ENCODE results near the gene UBE2M.
"Not testable (repeated sequence)": the region's sequence is repeated elsewhere in the genome, so short reads cannot be mapped to it uniquely, and the experiment has no call there.

Gene UBE2M

DNA sequence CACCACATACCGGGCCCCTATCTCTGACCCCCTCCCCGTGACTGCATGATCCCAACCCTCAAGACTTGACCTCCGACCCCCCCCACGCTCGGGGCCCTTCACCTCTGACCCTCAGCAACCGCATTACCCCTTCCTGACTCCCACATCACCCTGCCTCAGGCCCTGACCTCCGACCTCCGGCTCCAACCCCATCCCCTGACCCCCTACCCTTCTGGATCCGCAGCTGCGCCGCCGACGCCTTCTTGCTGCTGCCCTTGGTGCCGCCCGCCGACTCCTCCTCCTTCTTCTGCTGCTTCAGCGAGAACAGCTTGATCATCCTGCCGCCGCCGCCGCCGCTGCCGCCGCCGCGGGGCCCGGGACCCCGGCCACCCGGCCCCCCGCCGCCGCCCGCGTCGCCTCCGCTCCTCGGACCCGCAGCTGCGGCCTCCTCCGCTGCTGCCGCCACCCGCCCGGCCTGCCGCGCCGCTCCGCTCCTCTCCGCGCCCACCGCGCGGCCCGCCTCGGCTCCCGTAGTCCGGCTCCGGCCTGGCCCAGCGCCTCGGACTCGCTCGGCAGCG, at the start of gene UBE2M:
Gene UBE2M (minus strand): TSS at position 546 of the 557 bp plus-strand sequence. CDS start 230 bp downstream, at position 316.
- no peaks in the 10 kb centered on the region for H3K9me3 ChIP-seq (ENCODE audit: low read length)
- peaks cover 26% of the 10 kb centered on the region; the same call in 1 of the 2 replicates for H3K36me3 ChIP-seq (ENCODE audit: insufficient read depth, low read length)
- peaks cover 19% of the 10 kb centered on the region for H3K79me2 ChIP-seq (ENCODE audit: insufficient read depth, low read length)
- H2AFZ ChIP-seq (ENCODE audit: low read length): no peak within 1 kb of the TSS
- peaks cover 13% of the 10 kb centered on the region for H3F3A ChIP-seq (ENCODE audit: insufficient read depth, low read length)
- peak within 1 kb of the TSS; percentile 91 for H3K4me3 ChIP-seq (ENCODE audit: low read depth, low read length, poor library complexity, severe bottlenecking)
- peak within 1 kb of the TSS; percentile 99 for H3K27ac ChIP-seq (ENCODE audit: low read depth, low read length, poor library complexity, severe bottlenecking)
- peak within 1 kb of the TSS; percentile 99 for H3K9ac ChIP-seq (ENCODE audit: low read length)
- H3K27me3 ChIP-seq (ENCODE audit: insufficient read depth, low read length): no peaks in the 10 kb centered on the region
- H3K4me1 ChIP-seq (ENCODE audit: insufficient read depth, low read length, severe bottlenecking): peaks cover 73% of the 10 kb centered on the region
- no peaks in the 10 kb centered on the region for H3K9me2 ChIP-seq (ENCODE audit: low read depth, low read length)
- H4K20me1 ChIP-seq (ENCODE audit: insufficient read depth, low read length): no peaks in the 10 kb centered on the region
- peak within 1 kb of the TSS; percentile 96 for H3K4me2 ChIP-seq (ENCODE audit: low read length)
- TF ChIP-seq, protein P1, sequence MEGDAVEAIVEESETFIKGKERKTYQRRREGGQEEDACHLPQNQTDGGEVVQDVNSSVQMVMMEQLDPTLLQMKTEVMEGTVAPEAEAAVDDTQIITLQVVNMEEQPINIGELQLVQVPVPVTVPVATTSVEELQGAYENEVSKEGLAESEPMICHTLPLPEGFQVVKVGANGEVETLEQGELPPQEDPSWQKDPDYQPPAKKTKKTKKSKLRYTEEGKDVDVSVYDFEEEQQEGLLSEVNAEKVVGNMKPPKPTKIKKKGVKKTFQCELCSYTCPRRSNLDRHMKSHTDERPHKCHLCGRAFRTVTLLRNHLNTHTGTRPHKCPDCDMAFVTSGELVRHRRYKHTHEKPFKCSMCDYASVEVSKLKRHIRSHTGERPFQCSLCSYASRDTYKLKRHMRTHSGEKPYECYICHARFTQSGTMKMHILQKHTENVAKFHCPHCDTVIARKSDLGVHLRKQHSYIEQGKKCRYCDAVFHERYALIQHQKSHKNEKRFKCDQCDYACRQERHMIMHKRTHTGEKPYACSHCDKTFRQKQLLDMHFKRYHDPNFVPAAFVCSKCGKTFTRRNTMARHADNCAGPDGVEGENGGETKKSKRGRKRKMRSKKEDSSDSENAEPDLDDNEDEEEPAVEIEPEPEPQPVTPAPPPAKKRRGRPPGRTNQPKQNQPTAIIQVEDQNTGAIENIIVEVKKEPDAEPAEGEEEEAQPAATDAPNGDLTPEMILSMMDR (IDR thresholded peaks at IDR 0.05; ENCODE audit: low read length): no peak
- TF ChIP-seq EZH2 (IDR thresholded peaks at IDR 0.05; ENCODE audit: borderline replicate concordance, low read length): no peak

DNA sequence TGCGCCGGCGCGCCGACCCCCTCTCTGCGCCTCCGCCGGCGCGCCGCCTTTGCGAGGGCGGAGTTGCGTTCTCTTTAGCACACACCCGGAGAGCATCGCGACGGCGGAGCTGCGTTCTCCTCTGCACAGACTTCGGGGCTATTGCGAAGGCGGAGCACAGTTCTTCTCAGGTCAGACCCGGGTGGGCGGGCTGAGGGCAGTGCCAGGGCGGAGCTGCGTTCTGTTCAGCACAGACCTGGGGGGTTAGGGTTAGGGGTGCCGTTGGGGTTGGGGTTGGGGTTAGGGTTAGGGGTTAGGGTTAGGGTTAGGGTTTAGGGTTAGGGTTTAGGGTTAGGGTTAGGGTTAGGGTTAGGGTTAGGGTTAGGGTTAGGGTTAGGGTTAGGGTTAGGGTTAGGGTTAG, 48.8 kb upstream of the UBE2M start:
- not testable (repeated sequence) for H3K4me1 ChIP-seq (ENCODE audit: insufficient read depth, low read length, severe bottlenecking); H3K36me3 ChIP-seq (ENCODE audit: insufficient read depth, low read length); H3K27ac ChIP-seq (ENCODE audit: low read depth, low read length, poor library complexity, severe bottlenecking); H3K9me3 ChIP-seq (ENCODE audit: low read length); H3K79me2 ChIP-seq (ENCODE audit: insufficient read depth, low read length); H2AFZ ChIP-seq (ENCODE audit: low read length); H3K9ac ChIP-seq (ENCODE audit: low read length); H3K4me3 ChIP-seq (ENCODE audit: low read depth, low read length, poor library complexity, severe bottlenecking); H4K20me1 ChIP-seq (ENCODE audit: insufficient read depth, low read length); H3K4me2 ChIP-seq (ENCODE audit: low read length); H3F3A ChIP-seq (ENCODE audit: insufficient read depth, low read length); H3K9me2 ChIP-seq (ENCODE audit: low read depth, low read length); H3K27me3 ChIP-seq (ENCODE audit: insufficient read depth, low read length)

GRCh38 chr19:58606251-58606896, 48.0 kb upstream of the UBE2M start:
- not testable (repeated sequence) for H3K4me3 ChIP-seq (ENCODE audit: low read depth, low read length, poor library complexity, severe bottlenecking); H3F3A ChIP-seq (ENCODE audit: insufficient read depth, low read length); H3K27me3 ChIP-seq (ENCODE audit: insufficient read depth, low read length); H2AFZ ChIP-seq (ENCODE audit: low read length); H3K79me2 ChIP-seq (ENCODE audit: insufficient read depth, low read length); H3K9me2 ChIP-seq (ENCODE audit: low read depth, low read length); H4K20me1 ChIP-seq (ENCODE audit: insufficient read depth, low read length); H3K9ac ChIP-seq (ENCODE audit: low read length); H3K27ac ChIP-seq (ENCODE audit: low read depth, low read length, poor library complexity, severe bottlenecking); H3K9me3 ChIP-seq (ENCODE audit: low read length); H3K36me3 ChIP-seq (ENCODE audit: insufficient read depth, low read length); H3K4me2 ChIP-seq (ENCODE audit: low read length); H3K4me1 ChIP-seq (ENCODE audit: insufficient read depth, low read length, severe bottlenecking)

DNA sequence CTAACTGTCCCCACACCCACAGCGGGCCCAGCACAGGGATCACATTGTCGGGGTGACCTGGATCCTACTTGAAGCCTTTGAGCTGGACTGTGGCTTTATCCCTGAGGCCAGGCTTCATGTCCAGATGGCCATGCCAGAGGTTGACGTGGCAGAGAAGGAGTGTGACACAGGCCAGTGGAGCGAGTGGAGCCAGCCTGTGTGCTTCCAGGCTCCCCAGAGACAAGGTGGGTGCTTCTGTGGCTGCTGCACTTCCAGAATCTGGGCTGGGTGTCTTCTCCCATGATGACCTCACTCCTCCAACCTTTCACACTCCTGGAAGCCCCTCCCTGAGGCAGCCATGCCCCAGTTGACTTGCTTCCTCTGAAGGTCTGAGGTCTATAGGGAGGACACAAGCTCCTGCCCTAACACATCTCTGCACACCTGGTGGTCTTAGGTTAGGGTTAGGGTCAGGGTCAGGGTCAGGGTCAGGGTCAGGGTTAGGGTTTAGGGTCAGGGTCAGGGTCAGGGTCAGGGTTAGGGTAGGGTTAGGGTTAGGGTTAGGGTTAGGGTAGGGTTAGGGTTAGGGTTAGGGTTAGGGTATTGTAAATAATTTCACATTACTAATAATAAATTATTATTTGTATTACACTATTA, 27.8 kb upstream of the UBE2M start:
- Histone ChIP-seq H3K4me1 (ENCODE audit: insufficient read depth, low read length, severe bottlenecking) (no peaks in the 10 kb centered on the region), H3K27me3 (ENCODE audit: insufficient read depth, low read length) (no peaks in the 10 kb centered on the region), H3K9me3 (ENCODE audit: low read length) (no peaks in the 10 kb centered on the region), H3K36me3 (ENCODE audit: insufficient read depth, low read length) (peaks cover 8% of the 10 kb centered on the region; the same call in 1 of the 2 replicates), H3K9ac (ENCODE audit: low read length) (no peak overlapping the region), H4K20me1 (ENCODE audit: insufficient read depth, low read length) (no peaks in the 10 kb centered on the region), H3K27ac (ENCODE audit: low read depth, low read length, poor library complexity, severe bottlenecking) (no peak overlapping the region), H3K4me2 (ENCODE audit: low read length) (no peak overlapping the region), H3F3A (ENCODE audit: insufficient read depth, low read length) (no peaks in the 10 kb centered on the region), H2AFZ (ENCODE audit: low read length) (no peak overlapping the region), H3K79me2 (ENCODE audit: insufficient read depth, low read length) (no peaks in the 10 kb centered on the region), H3K9me2 (ENCODE audit: low read depth, low read length) (no peaks in the 10 kb centered on the region), H3K4me3 (ENCODE audit: low read depth, low read length, poor library complexity, severe bottlenecking) (no peak overlapping the region)
- TF ChIP-seq EZH2 (IDR thresholded peaks at IDR 0.05; ENCODE audit: borderline replicate concordance, low read length): no peak
- TF ChIP-seq, protein P1 (IDR thresholded peaks at IDR 0.05; ENCODE audit: low read length): no peak

All from OCI-LY1 (cell line).